GM18951 (cell line): ENCODE measurements around the gene ZNF280D.

Source experiments
- POLR2A ChIP-seq: IDR thresholded peaks from 4 replicates; pipeline ENCODE4 v1.6.1; 2011; ENCODE audit warnings: mild to moderate bottlenecking; ENCODE audit not compliant: insufficient read length, insufficient read depth; ENCODE audit errors: extremely low read depth
- in situ Hi-C: fragments of 300-500 bp; cut with MboI; formaldehyde crosslinking; loops from one replicate; pipeline ENCODE4 v1.12.0; 2022; ENCODE audit warnings: low sequenced_read_pairs, mixed read lengths, inconsistent platforms; ENCODE audit not compliant: unreplicated experiment

The ZNF280D gene

DNA sequence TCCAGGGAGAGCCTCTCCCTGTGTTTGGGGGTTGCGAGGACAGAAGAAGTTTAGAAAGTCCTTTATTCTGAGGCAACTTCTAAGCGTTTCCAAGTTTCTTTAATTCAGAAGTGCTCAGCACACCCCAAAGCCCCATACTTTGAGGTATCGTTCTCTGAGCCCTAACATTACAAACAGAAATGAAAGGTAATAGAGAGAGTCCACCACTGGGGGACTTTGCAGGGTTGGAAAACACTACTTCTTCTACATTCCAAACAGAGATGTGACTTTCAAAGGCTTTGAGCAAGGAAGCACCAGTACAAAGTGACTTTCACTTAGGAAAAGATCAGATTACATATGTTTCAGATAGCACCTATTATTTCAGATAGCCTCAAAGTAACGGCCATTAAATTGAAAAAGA, 6.2 kb upstream of the ZNF280D start:
- in situ Hi-C loops: no loop called here
- TF ChIP-seq POLR2A: no peak

DNA sequence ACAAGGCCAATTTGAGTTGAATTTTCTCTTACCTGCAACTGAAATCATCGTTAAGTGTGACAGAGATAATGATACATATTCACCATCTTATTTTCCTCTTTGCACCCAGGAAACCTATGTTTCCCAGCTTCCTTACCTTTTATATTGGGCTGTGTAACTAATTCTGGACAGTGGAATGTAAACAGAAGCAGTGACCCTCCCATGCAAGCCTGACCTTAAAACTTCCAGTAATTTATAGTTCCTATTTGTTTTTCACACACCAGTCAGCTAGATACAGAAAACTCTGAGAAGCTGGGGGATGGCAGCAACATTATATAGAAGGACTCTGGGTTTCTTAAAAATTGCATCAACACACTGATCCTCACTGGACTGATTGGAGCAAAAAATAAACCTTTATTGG, 4.5 kb upstream of the ZNF280D start:
- TF ChIP-seq POLR2A: no peak
- in situ Hi-C loops: no loop called here

DNA sequence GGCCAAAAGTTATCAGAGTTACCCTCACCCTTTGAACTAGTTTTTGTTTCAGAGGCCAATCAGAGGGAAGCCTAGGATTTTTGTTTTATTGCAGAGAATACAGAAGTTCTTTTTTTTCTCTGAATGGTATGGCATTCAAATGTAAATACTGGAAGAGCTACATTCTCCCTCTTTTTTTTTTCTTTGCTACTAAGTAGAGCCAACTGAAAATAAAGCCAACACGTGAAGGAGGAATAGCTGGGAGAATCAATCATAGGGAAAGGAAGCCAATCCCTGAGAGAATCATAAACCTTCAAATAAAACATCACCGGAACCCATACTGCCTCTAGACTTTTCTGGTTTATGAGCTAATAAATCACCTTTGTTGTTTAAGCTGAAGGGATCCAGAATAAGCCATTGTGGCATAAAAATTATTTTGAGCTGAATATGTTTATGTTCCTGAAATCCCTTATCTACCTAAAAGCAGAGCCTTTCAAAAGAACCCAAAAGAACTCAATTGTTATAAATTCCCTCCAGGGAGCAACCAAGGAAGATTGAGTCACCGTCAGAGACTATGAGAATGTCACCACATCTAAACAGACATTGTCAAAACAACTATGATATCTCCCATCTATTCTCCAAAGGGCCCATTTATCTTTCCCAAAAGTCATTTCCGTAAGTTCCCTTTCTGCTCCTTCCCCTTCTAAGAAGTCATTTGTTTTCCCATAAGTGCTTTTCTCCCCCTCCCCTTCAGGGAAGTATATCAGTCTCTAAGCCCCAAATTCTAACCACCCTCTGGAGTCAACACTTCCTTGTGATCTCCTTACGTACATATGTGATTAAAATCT, 3.8 kb upstream of the ZNF280D start:
- TF ChIP-seq POLR2A: no peak
- in situ Hi-C loops: no loop called here

DNA sequence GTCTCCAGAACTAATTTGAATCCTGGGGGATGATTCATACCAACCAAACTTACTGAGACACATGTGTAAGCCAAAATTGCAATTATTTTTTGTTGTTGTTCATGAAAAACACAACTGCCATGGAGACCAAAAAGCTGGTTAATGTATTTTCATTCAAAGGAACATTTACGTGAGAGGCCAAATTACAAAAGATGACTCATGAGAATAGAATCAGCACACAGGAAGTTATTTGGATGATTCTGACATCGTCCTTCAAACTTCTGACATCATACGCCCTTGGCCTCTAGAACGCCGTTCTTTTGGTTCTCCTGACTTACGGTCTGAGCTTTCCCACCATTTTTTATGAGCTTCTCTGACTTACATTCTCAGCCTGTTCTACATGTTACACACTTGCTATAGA, 3.0 kb upstream of the ZNF280D start:
- no peak for TF ChIP-seq POLR2A

DNA sequence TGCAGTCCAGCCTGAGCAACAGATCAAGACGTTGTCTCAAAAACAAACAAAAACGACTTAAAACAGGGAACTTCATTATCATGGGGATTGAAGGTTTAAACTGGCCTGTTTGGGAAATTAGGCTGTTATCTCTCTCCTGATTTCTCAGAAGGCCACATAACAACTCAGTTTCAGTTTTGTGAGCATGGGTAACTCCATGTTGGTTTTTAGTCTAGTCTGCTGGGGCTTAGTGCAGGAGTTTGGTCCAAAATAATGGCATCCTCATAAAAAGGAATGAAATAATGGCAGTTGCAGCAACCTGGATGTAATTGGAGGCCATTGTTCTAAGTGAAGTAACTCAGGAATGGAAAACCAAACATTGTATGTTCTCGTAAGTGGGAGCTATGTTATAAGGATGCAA, 2.3 kb upstream of the ZNF280D start:
- TF ChIP-seq POLR2A: no peak
- in situ Hi-C loops: no loop called here

More for the DNA sequence above, 3.0 kb upstream of the ZNF280D start:
- in situ Hi-C loops: no loop called here

DNA sequence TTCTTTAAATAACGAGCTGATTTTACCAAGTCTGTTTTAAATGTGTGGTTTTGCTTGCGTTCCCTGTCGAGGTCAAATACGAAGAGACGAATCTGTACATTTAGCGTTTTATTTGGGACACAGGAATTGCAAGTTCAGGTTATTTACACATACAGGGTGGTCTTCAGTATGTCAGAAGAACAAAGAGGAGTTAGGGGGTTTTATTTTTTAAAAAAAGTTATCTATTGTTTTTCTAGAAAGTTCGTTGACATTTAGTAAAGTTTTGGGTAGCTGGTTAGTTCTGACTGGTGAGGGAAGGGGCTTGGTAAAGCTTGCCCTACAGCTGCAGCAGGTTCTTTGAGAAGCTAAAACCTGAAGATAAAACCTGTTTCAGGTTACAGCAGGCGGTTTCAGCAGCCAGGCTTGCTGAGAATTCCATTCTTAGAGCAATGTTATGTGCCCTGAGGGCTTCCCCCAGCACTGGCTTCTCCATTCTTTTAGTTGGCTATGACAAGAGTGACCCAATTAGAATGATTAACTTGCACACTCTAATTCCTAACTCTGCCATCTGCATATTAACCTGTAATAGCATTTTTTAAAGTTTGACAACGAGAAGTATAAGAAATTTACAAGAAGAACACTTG, 815 bp upstream of the ZNF280D start:
- TF ChIP-seq POLR2A: no peak
- in situ Hi-C loops: no loop called here

DNA sequence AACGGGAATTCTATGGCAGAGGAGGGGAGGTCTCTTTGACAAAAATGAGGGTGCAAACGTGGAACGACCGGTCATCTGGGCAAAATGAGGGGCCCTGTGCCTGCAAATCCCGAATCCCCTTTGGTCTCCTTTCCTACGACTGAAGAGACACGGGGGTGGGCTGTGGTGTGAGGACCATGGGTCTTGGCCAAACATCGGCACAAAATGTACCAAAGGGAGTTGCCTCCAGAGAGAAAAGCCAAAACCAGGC, 498 bp downstream of the ZNF280D start:
- in situ Hi-C loops: no loop called here
- no peak for TF ChIP-seq POLR2A

DNA sequence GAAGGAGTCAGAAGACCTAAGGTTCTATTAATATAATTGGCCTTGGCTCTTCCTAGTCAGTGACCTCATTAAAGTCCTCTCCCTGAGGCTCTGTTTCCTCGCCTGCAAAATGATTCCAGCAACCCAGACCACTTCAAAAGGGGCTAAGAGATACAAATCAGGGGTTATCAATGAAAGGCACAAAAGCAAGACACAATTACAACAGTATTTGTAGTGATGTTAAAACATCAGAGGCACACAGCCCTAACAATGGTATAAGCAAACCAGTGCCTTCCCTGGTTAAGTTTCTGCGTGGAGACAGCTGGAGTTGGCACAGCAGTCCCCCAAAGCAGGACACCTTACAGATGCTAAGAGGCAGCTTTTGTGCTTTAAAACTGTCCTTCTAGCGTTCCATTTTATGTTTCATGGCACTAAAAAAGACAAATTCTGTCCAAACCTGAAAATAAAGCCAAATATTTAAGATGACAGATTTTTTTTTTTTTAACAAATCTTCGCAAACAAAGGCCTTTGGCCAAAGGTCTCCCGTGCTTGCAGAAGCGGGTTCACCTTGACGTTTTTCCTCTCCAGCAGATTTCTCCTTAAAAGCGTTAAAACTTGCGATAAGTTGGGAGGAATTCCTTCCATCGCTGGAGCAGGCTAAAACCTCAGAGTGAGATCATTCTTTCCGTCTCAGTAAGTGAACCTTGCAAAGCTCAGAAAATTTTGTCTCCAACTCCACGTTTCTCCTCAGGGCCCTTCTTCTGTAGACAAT, 999 bp downstream of the ZNF280D start:
- TF ChIP-seq POLR2A: no peak
- in situ Hi-C loops: no loop called here

DNA sequence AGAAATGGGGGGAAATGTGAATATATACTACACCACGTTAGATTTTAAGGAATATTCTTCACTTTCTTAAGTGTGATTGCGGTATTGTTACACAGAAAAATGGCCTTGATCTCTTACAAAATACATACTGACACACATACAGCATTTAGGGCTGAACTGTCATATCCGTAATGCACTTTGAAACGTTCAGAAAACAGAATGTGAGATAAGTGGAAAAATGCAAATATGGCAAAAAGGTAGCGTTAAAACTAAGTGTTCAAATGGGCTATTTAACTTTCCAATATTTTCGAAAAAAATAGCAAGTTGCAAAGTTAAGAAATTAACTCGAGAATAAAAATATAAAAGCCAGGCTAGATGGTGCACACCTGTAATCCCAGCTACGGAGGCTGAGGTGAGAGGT, 1.8 kb downstream of the ZNF280D start:
- no peak for TF ChIP-seq POLR2A
- in situ Hi-C loops: no loop called here

DNA sequence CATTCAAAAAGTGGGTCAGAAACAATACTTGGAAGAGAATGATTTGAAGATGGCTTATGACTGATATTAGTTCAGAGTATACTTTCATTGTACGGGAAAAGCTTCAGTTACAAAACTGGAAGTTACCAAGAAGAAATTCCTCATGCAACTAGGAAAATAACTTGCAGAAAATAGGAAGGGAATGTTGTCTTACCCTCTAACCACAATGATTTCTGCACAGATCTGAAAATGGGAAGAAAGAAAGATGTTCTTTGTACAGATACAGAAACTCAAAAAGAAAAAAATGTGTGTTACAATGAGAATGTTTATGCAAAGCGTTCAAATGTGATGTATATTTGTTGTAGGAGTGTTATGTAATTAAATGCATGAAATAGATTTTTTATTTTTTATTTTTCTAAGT, 3.7 kb downstream of the ZNF280D start:
- in situ Hi-C loops: no loop called here
- TF ChIP-seq POLR2A: no peak

DNA sequence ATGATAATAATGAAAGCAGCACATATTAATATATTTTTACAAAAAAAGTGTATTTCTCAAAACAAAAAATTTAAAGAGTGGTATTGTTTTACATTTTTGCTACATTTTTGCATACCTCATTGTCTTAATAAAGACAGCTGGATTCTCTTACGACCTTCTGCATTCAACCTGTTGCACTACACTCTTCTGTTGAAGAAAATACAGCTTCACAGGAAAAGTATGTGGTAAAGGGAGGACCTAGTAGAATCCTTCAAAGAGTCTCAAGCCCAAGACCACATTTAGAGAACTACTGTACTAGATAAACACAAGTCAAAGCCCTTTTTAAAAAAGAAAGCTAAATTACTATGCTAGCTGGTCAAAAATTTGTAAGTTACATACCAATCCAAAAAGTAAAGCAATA, 7.9 kb downstream of the ZNF280D start:
- in situ Hi-C loops: no loop called here
- no peak for TF ChIP-seq POLR2A

DNA sequence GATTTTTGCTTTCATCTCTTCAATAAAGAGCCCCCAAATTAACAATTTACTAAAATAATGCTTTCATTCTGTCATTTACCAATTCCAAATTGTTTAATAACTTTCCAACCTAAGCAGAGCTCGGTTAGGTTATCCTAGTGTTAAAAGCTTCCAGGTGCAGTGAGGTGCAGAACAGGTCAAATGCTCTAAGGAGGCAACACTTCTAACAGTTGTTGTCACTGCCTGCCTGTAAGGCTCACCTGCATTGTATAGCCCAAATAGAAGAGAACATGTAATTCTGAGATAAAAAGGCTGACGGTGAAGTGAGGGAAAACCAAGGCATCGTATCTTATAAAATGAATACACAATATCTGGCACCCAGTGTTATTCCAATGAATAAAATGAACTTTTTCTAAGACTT, 9.1 kb downstream of the ZNF280D start:
- in situ Hi-C loops: no loop called here

DNA sequence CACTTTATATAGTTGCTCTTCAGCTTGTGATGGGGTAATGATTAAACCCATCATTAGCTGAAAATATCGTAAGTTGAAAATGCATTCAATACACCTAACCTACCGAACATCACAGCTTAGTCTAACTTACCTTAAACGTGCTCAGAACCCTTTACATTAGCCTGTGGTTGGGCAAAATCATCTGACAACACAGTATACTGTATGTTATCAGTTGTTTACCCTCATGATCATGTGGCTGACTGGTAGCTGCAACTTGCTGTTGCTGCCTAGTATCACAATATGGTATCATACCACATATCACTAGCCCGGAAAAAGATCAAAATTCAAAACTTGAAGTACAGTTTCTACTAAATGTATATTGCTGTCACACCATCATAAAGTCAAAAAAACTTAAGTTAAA, 9.5 kb downstream of the ZNF280D start:
- no peak for TF ChIP-seq POLR2A
- in situ Hi-C loops: no loop called here

More for the DNA sequence above, 9.1 kb downstream of the ZNF280D start:
- TF ChIP-seq POLR2A: no peak
